GM23338 (cell line): ENCODE data around the gene TRIO. TPM values are rescaled to one million over a fixed set of nuclear protein-coding genes. Genes with fewer than 3 reads are reported as not detected.

Source experiments
- ATAC-seq: fragments of 200-7000 bp; cut with Tn5 transposase; 3 replicates; pipeline ENCODE4 v1.9.1; 2020
- DNase-seq: peaks from one replicate; pipeline ENCODE4 v3.0.0-alpha.2; 2015; ENCODE audit warnings: low spot score
- H2AFZ ChIP-seq: fragments of 200-600 bp; sonication (generic); 2 replicates; pipeline ENCODE4 v1.8.0; 2016; ENCODE audit warnings: antibody characterized with exemption, mild to moderate bottlenecking, moderate library complexity
- H3F3A ChIP-seq: fragments of 200-600 bp; sonication (generic); replicated peaks from 2 replicates; pipeline ENCODE4 v1.8.0; 2017; ENCODE audit warnings: antibody characterized with exemption, mixed run types, low read depth
- H3K27ac ChIP-seq: fragments of 200-600 bp; sonication (generic); 2 replicates; pipeline ENCODE4 v1.6.1; 2016; ENCODE audit warnings: low read depth
- H3K27me3 ChIP-seq: fragments of 200-600 bp; sonication (generic); 2 replicates; pipeline ENCODE4 v1.8.0; 2016; ENCODE audit warnings: mild to moderate bottlenecking, mixed run types, moderate library complexity; ENCODE audit not compliant: insufficient read depth
- H3K36me3 ChIP-seq: fragments of 200-600 bp; sonication (generic); 2 replicates; pipeline ENCODE4 v1.8.0; 2016; ENCODE audit warnings: mild to moderate bottlenecking; ENCODE audit not compliant: insufficient read depth
- H3K4me1 ChIP-seq: fragments of 200-600 bp; sonication (generic); 2 replicates; pipeline ENCODE4 v1.8.0; 2016; ENCODE audit warnings: mild to moderate bottlenecking, moderate library complexity; ENCODE audit not compliant: insufficient read depth
- H3K4me2 ChIP-seq: fragments of 200-600 bp; sonication (generic); 2 replicates; pipeline ENCODE4 v1.7.1; 2017; ENCODE audit warnings: mixed run types
- H3K4me3 ChIP-seq: fragments of 200-600 bp; sonication (generic); 2 replicates; pipeline ENCODE4 v1.6.1; 2016; ENCODE audit warnings: mixed run types
- H3K79me2 ChIP-seq: fragments of 200-600 bp; sonication (generic); replicated peaks from 2 replicates; pipeline ENCODE4 v1.8.0; 2017; ENCODE audit warnings: mild to moderate bottlenecking; ENCODE audit not compliant: insufficient read depth
- H3K9me2 ChIP-seq: fragments of 200-600 bp; sonication (generic); 2 replicates; pipeline ENCODE4 v1.8.0; 2017; ENCODE audit not compliant: insufficient read depth
- H4K20me1 ChIP-seq: fragments of 200-600 bp; sonication (generic); replicated peaks from 2 replicates; pipeline ENCODE4 v1.8.0; 2017; ENCODE audit warnings: mild to moderate bottlenecking; ENCODE audit not compliant: insufficient read depth
- H3K27ac Mint-ChIP-seq: 2 replicates; pipeline ENCODE4 v1.8.0; 2020; ENCODE audit warnings: inconsistent platforms, mild to moderate bottlenecking, moderate library complexity, mixed read lengths
- H3K27me3 Mint-ChIP-seq: 3 replicates; pipeline ENCODE4 v1.8.0; 2022; ENCODE audit warnings: low read depth, mild to moderate bottlenecking, moderate library complexity, mixed read lengths, inconsistent platforms; ENCODE audit not compliant: insufficient read depth, poor library complexity
- H3K36me3 Mint-ChIP-seq: 3 replicates; pipeline ENCODE4 v1.8.0; 2021; ENCODE audit warnings: low read depth, mild to moderate bottlenecking, inconsistent platforms, moderate library complexity, mixed read lengths
- H3K4me1 Mint-ChIP-seq: 3 replicates; pipeline ENCODE4 v1.8.0; 2020; ENCODE audit warnings: mild to moderate bottlenecking, inconsistent platforms, mixed read lengths
- H3K4me3 Mint-ChIP-seq: 3 replicates; pipeline ENCODE4 v1.8.0; 2021; ENCODE audit warnings: moderate library complexity, mild to moderate bottlenecking, inconsistent platforms, mixed read lengths
- H3K9me3 Mint-ChIP-seq: 3 replicates; pipeline ENCODE4 v1.8.0; 2020; ENCODE audit warnings: moderate library complexity, mild to moderate bottlenecking, inconsistent platforms, mixed read lengths
- CREB1 ChIP-seq: fragments of 250-450 bp; sonication (Bioruptor Pico); IDR thresholded peaks from 2 replicates; pipeline ENCODE4 v1.5.0; 2020; ENCODE audit warnings: low read depth, mild to moderate bottlenecking, moderate library complexity
- CTCF ChIP-seq, 2 experiments: fragments of 200-600 bp in 1 of 2; sonication (generic) in 1 of 2; conservative IDR thresholded peaks; 2 replicates each; pipeline versions ENCODE4 v1.5.1 to v1.6.1; 2016 to 2017; ENCODE audit warnings: antibody characterized with exemption in 2 of 2, low read depth in 2 of 2, mild to moderate bottlenecking in 2 of 2, moderate library complexity in 1 of 2
- EZH2 ChIP-seq: fragments of 200-600 bp; sonication (generic); IDR thresholded peaks from one replicate; pipeline ENCODE4 v1.8.0; 2017; ENCODE audit warnings: antibody characterized with exemption, mild to moderate bottlenecking, low read depth; ENCODE audit not compliant: unreplicated experiment
- EZH2phosphoT487 ChIP-seq: fragments of 200-600 bp; sonication (generic); IDR thresholded peaks from one replicate; pipeline ENCODE4 v1.8.1; 2018; ENCODE audit warnings: antibody characterized with exemption; ENCODE audit not compliant: unreplicated experiment
- JUNB ChIP-seq: IDR thresholded peaks from one replicate; pipeline ENCODE4 v1.6.1; 2016; ENCODE audit warnings: antibody characterized with exemption; ENCODE audit not compliant: unreplicated experiment
- NANOG ChIP-seq: IDR thresholded peaks from 2 replicates; pipeline ENCODE4 v1.6.1; 2016; ENCODE audit warnings: antibody characterized with exemption, borderline replicate concordance
- POLR2AphosphoS5 ChIP-seq: IDR thresholded peaks from 2 replicates; pipeline ENCODE4 v1.6.1; 2016; ENCODE audit warnings: antibody characterized with exemption, low read depth
- STAT1 ChIP-seq: IDR thresholded peaks from one replicate; pipeline ENCODE4 v1.6.1; 2016; ENCODE audit warnings: antibody characterized with exemption; ENCODE audit not compliant: unreplicated experiment
- ZNF114 ChIP-seq: fragments of 250-450 bp; sonication (Bioruptor Pico); IDR thresholded peaks from 2 replicates; pipeline ENCODE4 v1.5.0; 2020; ENCODE audit warnings: mild to moderate bottlenecking, moderate library complexity
- ZNF331 ChIP-seq: fragments of 250-450 bp; sonication (Bioruptor Pico); IDR thresholded peaks from 2 replicates; pipeline ENCODE4 v1.5.0; 2020; ENCODE audit warnings: low read depth, mild to moderate bottlenecking, moderate library complexity
- ZNF462 ChIP-seq: fragments of 250-450 bp; sonication (Bioruptor Pico); IDR thresholded peaks from 2 replicates; pipeline ENCODE4 v1.5.0; 2020; ENCODE audit warnings: mild to moderate bottlenecking, moderate library complexity
- polyA plus RNA-seq: library from polyadenylated mRNA; unstranded; fragments of >200 nt; fragmentation: Nextera tagmentation; extraction: Ambion mirVana; gene quantifications from 2 replicates; pipeline ENCODE4 v1.2.1, GENCODE V29; 2016
- total RNA-seq: library from RNA; depleted of rRNA; stranded (reverse); fragments of >200 nt; shearing (Covaris generic); gene quantifications from 2 replicates; pipeline ENCODE4 v1.2.3, GENCODE V29; 2014
- TF ChIP-seq, protein P1 (sequence below): IDR thresholded peaks from 2 replicates; pipeline ENCODE4 v1.6.1; 2016; ENCODE audit warnings: antibody characterized with exemption

Gene TRIO
- total and polyA plus RNA-seq, 2 experiments from 2014 or later = 13.8 to 113 TPM

- no peak overlapping the region for H3K27ac Mint-ChIP-seq
- H3F3A ChIP-seq = no peaks in the 10 kb centered on the region
These were observed 50.4 kb downstream of the TRIO start for GRCh38 chr5:14193496-14193895.

DNA sequence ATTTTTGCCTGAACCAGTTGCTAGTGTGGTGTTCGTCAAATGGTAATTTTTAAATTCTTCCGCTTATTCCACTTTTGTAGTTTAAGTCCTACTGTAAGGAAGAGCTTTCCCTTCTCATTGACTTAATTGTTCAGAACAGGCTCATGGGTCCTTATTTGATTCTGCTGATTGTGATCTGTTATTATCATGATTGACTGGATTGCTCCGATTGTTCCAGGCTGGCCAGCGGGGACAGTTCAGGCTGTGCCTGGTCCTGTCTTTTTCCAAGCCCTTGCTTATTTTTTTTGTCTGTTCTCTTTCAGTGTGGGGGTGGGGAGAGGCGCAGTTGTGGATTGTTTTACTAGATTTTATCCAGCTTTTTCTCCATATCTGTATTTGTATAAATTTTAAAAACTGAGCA lies 52.4 kb downstream of the TRIO start:
- Mint-ChIP-seq H3K9me3 (no peaks in the 10 kb centered on the region), H3K4me1 (peaks cover 41% of the 10 kb centered on the region), H3K27ac (peak overlapping the region; percentile 6; the same call in 1 of the 2 replicates), H3K27me3 (no peaks in the 10 kb centered on the region), H3K4me3 (no peak overlapping the region), H3K36me3 (no peaks in the 10 kb centered on the region)
- Histone ChIP-seq H3K79me2 (peaks cover 100% of the 10 kb centered on the region), H3K4me1 (peaks cover 35% of the 10 kb centered on the region), H3K27ac (0 out of 2 replicates have a peak overlapping the region, but pooled peaks have one; percentile 28), H3K9me2 (no peaks in the 10 kb centered on the region), H3K27me3 (no peaks in the 10 kb centered on the region), H3K4me2 (no peak overlapping the region), H2AFZ (no peak overlapping the region), H3F3A (no peaks in the 10 kb centered on the region), H3K4me3 (no peak overlapping the region), H3K36me3 (no peaks in the 10 kb centered on the region), H4K20me1 (peaks cover 28% of the 10 kb centered on the region)
- DNase-seq (no peak), ATAC-seq (no peak)
- TF ChIP-seq ZNF331 (CRISPR knock-in tag) (no peak), CREB1 (no peak), STAT1 (no peak), NANOG (no peak), CTCF (conservative IDR thresholded peaks at IDR 0.05; ENCODE audit: low read depth in 2 of 2) (no peak), EZH2phosphoT487 (no peak), EZH2 (no peak), ZNF462 (CRISPR knock-in tag) (no peak), ZNF114 (CRISPR knock-in tag) (no peak), JUNB (no peak), POLR2AphosphoS5 (no peak)

More at GRCh38 chr5:14193496-14193895, 50.4 kb downstream of the TRIO start:
- Histone ChIP-seq H3K4me2 (no peak overlapping the region), H3K4me3 (no peak overlapping the region), H3K27ac (no peak overlapping the region), H3K27me3 (no peaks in the 10 kb centered on the region), H3K79me2 (peaks cover 100% of the 10 kb centered on the region), H2AFZ (no peak overlapping the region), H3K4me1 (peaks cover 41% of the 10 kb centered on the region), H4K20me1 (peaks cover 21% of the 10 kb centered on the region), H3K36me3 (no peaks in the 10 kb centered on the region), H3K9me2 (no peaks in the 10 kb centered on the region)
- no peak for DNase-seq
- TF ChIP-seq EZH2 = no peak
- TF ChIP-seq, protein P1, sequence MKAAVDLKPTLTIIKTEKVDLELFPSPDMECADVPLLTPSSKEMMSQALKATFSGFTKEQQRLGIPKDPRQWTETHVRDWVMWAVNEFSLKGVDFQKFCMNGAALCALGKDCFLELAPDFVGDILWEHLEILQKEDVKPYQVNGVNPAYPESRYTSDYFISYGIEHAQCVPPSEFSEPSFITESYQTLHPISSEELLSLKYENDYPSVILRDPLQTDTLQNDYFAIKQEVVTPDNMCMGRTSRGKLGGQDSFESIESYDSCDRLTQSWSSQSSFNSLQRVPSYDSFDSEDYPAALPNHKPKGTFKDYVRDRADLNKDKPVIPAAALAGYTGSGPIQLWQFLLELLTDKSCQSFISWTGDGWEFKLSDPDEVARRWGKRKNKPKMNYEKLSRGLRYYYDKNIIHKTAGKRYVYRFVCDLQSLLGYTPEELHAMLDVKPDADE = no peak
- no peak for TF ChIP-seq EZH2phosphoT487
- Mint-ChIP-seq H3K27me3 (no peaks in the 10 kb centered on the region), H3K4me3 (no peak overlapping the region), H3K9me3 (no peaks in the 10 kb centered on the region), H3K4me1 (peaks cover 46% of the 10 kb centered on the region), H3K36me3 (no peaks in the 10 kb centered on the region)
- no peak for ATAC-seq
